Lung (tissue), 12 donors: ENCODE data around the gene SYTL3. TPM values are rescaled to one million over a fixed set of nuclear protein-coding genes. Genes with fewer than 3 reads are reported as not detected.
A peak's percentile ranks its signal among the peaks of the same experiment; 100 is the strongest.

Source experiments
- ATAC-seq: fragments of 200-7000 bp; cut with Tn5 transposase; one replicate; pipeline ENCODE4 v1.9.1; 2020; ENCODE audit warnings: moderate number of reproducible peaks; ENCODE audit not compliant: insufficient read depth, low FRiP score
- DNase-seq, 3 donors: peaks; one replicate each; pipeline ENCODE4 v3.0.0-alpha.2; 2013 to 2017
- H3K27ac ChIP-seq, 2 donors: one replicate each; pipeline ENCODE4 v1.5.1; 2013; ENCODE audit warnings: mild to moderate bottlenecking in 2 of 2, moderate library complexity in 2 of 2, control low read depth in 1 of 2, inconsistent platforms in 1 of 2, low read depth in 1 of 2, low read length in 1 of 2
- H3K27me3 ChIP-seq, 3 donors: one replicate each; pipeline ENCODE4 v1.5.1; 2013; ENCODE audit warnings: low read length in 2 of 3; ENCODE audit not compliant: control insufficient read depth in 3 of 3, insufficient read depth in 3 of 3
- H3K36me3 ChIP-seq, 4 donors: one replicate each; pipeline ENCODE4 v1.5.1; 2013; ENCODE audit warnings: low read length in 4 of 4, mild to moderate bottlenecking in 1 of 4, moderate library complexity in 1 of 4; ENCODE audit not compliant: control insufficient read depth in 4 of 4, insufficient read depth in 4 of 4
- H3K4me1 ChIP-seq, 5 donors: one replicate each; pipeline ENCODE4 v1.5.1; 2013; ENCODE audit warnings: low read length in 5 of 5, mild to moderate bottlenecking in 2 of 5, moderate library complexity in 1 of 5; ENCODE audit not compliant: control insufficient read depth in 5 of 5, insufficient read depth in 5 of 5
- H3K4me3 ChIP-seq: one replicate; pipeline ENCODE4 v1.5.1; 2013; ENCODE audit warnings: mild to moderate bottlenecking, control low read depth, moderate library complexity
- H3K9ac ChIP-seq, 2 donors: one replicate each; pipeline ENCODE4 v1.5.1; 2013; ENCODE audit warnings: low read length in 2 of 2, control low read depth in 1 of 2; ENCODE audit not compliant: insufficient read depth in 1 of 2
- H3K9me3 ChIP-seq, 4 donors: one replicate each; pipeline ENCODE4 v1.5.1; 2013; ENCODE audit warnings: low read length in 3 of 4, mild to moderate bottlenecking in 1 of 4, moderate library complexity in 1 of 4; ENCODE audit not compliant: control insufficient read depth in 4 of 4, insufficient read depth in 3 of 4
- CTCF ChIP-seq: IDR thresholded peaks from 2 replicates; pipeline ENCODE4 v1.5.1; 2012; ENCODE audit warnings: mild to moderate bottlenecking; ENCODE audit errors: control extremely low read depth, extremely low read depth
- WGBS, 2 donors: extraction: QIAGEN DNeasy Blood & Tissue Kit; methylation state at CpG; one replicate each; pipeline ENCODE4 v1.1.7; 2013; 5-methylcytosine and 5-hydroxymethylcytosine counted together
- polyA plus RNA-seq, 2 donors: library from polyadenylated mRNA; stranded (reverse); fragments of 200-250 nt; gene quantifications; one replicate each; pipeline ENCODE4 v1.2.1, GENCODE V29; 2013
- total RNA-seq, 2 donors: library from RNA; depleted of rRNA in 1 of 2; stranded (reverse); fragments of >200 nt in 1 of 2; gene quantifications; one replicate each; pipeline ENCODE4 v1.2.1, GENCODE V29; 2014 to 2021
- donor health status: control.
- donor health status: control.
- donor health status: Bipolar disorder and iron deficiency.
- donor health status: healthy.
- donor health status: DM: yes; HTN: yes; CAD: no.

SYTL3 gene
- total and polyA plus RNA-seq, 4 donors, result 6.5 to 20.0 (median 15.6) TPM

GRCh38 chr6:158798311-158798710, 148.5 kb downstream of the SYTL3 start:
- no peak for DNase-seq
- H3K4me1 ChIP-seq, result peaks cover 20 to 41% (median 24%) of the 10 kb centered on the region in 5 donors
- 92 to 95% methylated on average over 7 to 8 of the region's 8 CpGs for WGBS, 2 donors

GRCh38 chr6:158799051-158799792, 149.4 kb downstream of the SYTL3 start:
- DNase-seq (peak; percentile 49 to 82 (median 75)), ATAC-seq (no peak)
- H3K27ac ChIP-seq, result peak overlapping the region; percentile 67 to 79
- H3K27me3 ChIP-seq, result no peaks in the 10 kb centered on the region
- H3K4me3 ChIP-seq, result no peak overlapping the region
- no peak for TF ChIP-seq CTCF
- H3K9me3 ChIP-seq, result no peaks in the 10 kb centered on the region
- H3K4me1 ChIP-seq, result peaks cover 20 to 42% (median 27%) of the 10 kb centered on the region in 5 donors
- 25 to 41% methylated on average over 11 of the region's 11 CpGs for WGBS, 2 donors
- no peak overlapping the region for H3K9ac ChIP-seq
- peaks cover 0 to 5% (median 2%) of the 10 kb centered on the region in 4 donors for H3K36me3 ChIP-seq

More at GRCh38 chr6:158798311-158798710, 148.5 kb downstream of the SYTL3 start:
- Histone ChIP-seq H3K27me3 (no peaks in the 10 kb centered on the region), H3K4me3 (no peak overlapping the region), H3K36me3 (peaks cover 0 to 5% (median 2%) of the 10 kb centered on the region in 4 donors), H3K27ac (peak overlapping the region; percentile 67 to 79), H3K9ac (no peak overlapping the region), H3K9me3 (no peaks in the 10 kb centered on the region)
- TF ChIP-seq CTCF, result no peak
- no peak for ATAC-seq

- Histone ChIP-seq H3K36me3 (peaks cover 0 to 5% (median 2%) of the 10 kb centered on the region in 4 donors), H3K4me1 (peaks cover 20 to 42% (median 27%) of the 10 kb centered on the region in 5 donors), H3K9ac (no peak overlapping the region), H3K27ac (peak overlapping the region in 1 of 2 donors; percentile 55), H3K27me3 (no peaks in the 10 kb centered on the region), H3K9me3 (no peaks in the 10 kb centered on the region), H3K4me3 (no peak overlapping the region)
- no peak for ATAC-seq
- no peak for DNase-seq
- WGBS, 2 donors, result 79 to 82% methylated on average over 7 of the region's 7 CpGs
- TF ChIP-seq CTCF, result no peak
Observed at GRCh38 chr6:158801655-158802294, 151.9 kb downstream of the SYTL3 start.
